Suprapubic skin (tissue), 4 donors: ENCODE data around the gene GRIN1. TPM values are rescaled to one million over a fixed set of nuclear protein-coding genes. Genes with fewer than 3 reads are reported as not detected.

Experiments used
- DNase-seq, 2 donors: peaks; one replicate each; pipeline ENCODE4 v3.0.0-alpha.2; 2019; ENCODE audit warnings: low spot score in 2 of 2
- H3K27ac ChIP-seq: fragments of 200-600 bp; sonication (generic); one replicate; pipeline ENCODE4 v1.5.1; 2019
- H3K27me3 ChIP-seq: fragments of 200-600 bp; sonication (generic); one replicate; pipeline ENCODE4 v1.5.1; 2019
- H3K36me3 ChIP-seq: fragments of 200-600 bp; sonication (generic); one replicate; pipeline ENCODE4 v1.5.1; 2019
- H3K4me1 ChIP-seq: fragments of 200-600 bp; sonication (generic); one replicate; pipeline ENCODE4 v1.5.1; 2019
- H3K4me3 ChIP-seq: fragments of 200-600 bp; sonication (generic); one replicate; pipeline ENCODE4 v1.5.1; 2019; ENCODE audit warnings: mild to moderate bottlenecking
- H3K9me3 ChIP-seq: fragments of 200-600 bp; sonication (generic); one replicate; pipeline ENCODE4 v1.5.1; 2019
- EP300 ChIP-seq: sonication (generic); formaldehyde crosslinking; IDR thresholded peaks from one replicate; pipeline ENCODE4 v1.6.1; 2017; ENCODE audit warnings: antibody characterized with exemption
- POLR2A ChIP-seq, 2 donors: fragments of 450-650 bp; IDR thresholded peaks; one replicate each; pipeline ENCODE4 v1.6.1; 2017; ENCODE audit warnings: antibody characterized with exemption in 2 of 2, mild to moderate bottlenecking in 2 of 2, moderate library complexity in 2 of 2
- POLR2AphosphoS5 ChIP-seq, 3 donors: sonication (generic); formaldehyde crosslinking; IDR thresholded peaks; one replicate each; pipeline ENCODE4 v1.6.1; 2017; ENCODE audit warnings: antibody characterized with exemption in 3 of 3
- WGBS: methylation state at CpG from one replicate; pipeline ENCODE4 v1.1.5; 2018; 5-methylcytosine and 5-hydroxymethylcytosine counted together
- total RNA-seq, 4 donors: library from RNA; depleted of rRNA; stranded (reverse); fragments of >200 nt; gene quantifications; one replicate each; pipeline ENCODE4 v1.1.0, GENCODE V29; 2016
- TF ChIP-seq, protein P1 (sequence below), 2 donors: fragments of 200-600 bp in 1 of 2; fragments of 450-650 bp in 1 of 2; sonication (generic) in 1 of 2; IDR thresholded peaks; one replicate each; pipeline ENCODE4 v1.5.1; 2016 to 2019; ENCODE audit warnings: antibody characterized with exemption in 2 of 2, mild to moderate bottlenecking in 1 of 2, moderate library complexity in 1 of 2

GRIN1 gene
- total RNA-seq, 4 donors from 2014 or later, result 0.16 to 0.25 (median 0.16) TPM; not detected in 1

DNA sequence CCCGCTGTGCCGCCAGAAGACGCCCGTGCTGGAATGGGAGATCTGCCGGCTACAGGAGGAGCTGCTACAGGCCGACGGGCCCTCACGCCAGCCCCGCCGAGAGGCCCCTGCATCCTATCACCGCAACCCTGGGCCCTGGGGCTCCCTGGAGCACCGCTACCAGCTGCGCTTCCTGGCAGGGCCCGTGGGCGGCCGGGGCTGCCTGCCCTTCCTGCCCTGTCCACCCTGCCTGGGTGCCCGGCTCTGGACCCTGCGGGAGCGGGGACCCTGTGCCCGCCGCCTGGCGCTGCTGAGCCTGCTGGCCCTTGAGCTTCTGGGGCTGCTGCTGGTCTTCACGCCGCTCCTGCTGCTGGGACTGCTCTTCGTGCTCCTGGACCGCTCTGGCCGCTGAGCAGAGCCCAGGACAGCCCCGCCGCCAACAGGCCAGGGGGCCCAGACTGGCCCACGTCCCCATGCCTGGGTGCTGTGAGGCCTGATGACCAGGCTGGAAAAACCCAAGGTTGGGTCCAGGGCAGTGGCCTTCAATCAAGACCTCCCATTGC lies 79.3 kb downstream of the GRIN1 start:
- H3K9me3 ChIP-seq, result no peaks in the 10 kb centered on the region
- no peaks in the 10 kb centered on the region for H3K27me3 ChIP-seq
- no peak for TF ChIP-seq EP300
- TF ChIP-seq, protein P1, sequence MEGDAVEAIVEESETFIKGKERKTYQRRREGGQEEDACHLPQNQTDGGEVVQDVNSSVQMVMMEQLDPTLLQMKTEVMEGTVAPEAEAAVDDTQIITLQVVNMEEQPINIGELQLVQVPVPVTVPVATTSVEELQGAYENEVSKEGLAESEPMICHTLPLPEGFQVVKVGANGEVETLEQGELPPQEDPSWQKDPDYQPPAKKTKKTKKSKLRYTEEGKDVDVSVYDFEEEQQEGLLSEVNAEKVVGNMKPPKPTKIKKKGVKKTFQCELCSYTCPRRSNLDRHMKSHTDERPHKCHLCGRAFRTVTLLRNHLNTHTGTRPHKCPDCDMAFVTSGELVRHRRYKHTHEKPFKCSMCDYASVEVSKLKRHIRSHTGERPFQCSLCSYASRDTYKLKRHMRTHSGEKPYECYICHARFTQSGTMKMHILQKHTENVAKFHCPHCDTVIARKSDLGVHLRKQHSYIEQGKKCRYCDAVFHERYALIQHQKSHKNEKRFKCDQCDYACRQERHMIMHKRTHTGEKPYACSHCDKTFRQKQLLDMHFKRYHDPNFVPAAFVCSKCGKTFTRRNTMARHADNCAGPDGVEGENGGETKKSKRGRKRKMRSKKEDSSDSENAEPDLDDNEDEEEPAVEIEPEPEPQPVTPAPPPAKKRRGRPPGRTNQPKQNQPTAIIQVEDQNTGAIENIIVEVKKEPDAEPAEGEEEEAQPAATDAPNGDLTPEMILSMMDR (IDR thresholded peaks at IDR 0.05), result no peak
- no peak for TF ChIP-seq POLR2A (IDR thresholded peaks at IDR 0.05)
- TF ChIP-seq POLR2AphosphoS5 (IDR thresholded peaks at IDR 0.05), result no peak
- DNase-seq, result no peak
- H3K4me3 ChIP-seq, result peak overlapping the region; percentile 40
- WGBS, result 81% methylated on average over 17 of the region's 30 CpGs
- H3K4me1 ChIP-seq, result peaks cover 42% of the 10 kb centered on the region
- H3K36me3 ChIP-seq, result peaks cover 10% of the 10 kb centered on the region
- peak overlapping the region; percentile 80 for H3K27ac ChIP-seq

Other genes with a start within 250 kb of the GRIN1 start
- gene FBXW5, start 194.4 kb upstream of the GRIN1 start, total RNA-seq, result 100 to 1,000 TPM; 101 to 166 (median 142) TPM
- 1 to 10 TPM in 1 of 4 donors, not detected in 3; 2.7 TPM for gene C8G, start 193.9 kb upstream of the GRIN1 start, total RNA-seq
- gene LCN12, start 186.9 kb upstream of the GRIN1 start, total RNA-seq, result 1 to 10 TPM in 1 of 4 donors, not detected in 3; 3.7 TPM
- gene PTGDS, start 161.7 kb upstream of the GRIN1 start, total RNA-seq, result 10 to 100 TPM in 3 of 4 donors, 1 to 10 TPM in 1; 4.3 to 31.7 (median 25.7) TPM
- gene LCNL1, start 156.2 kb upstream of the GRIN1 start, total RNA-seq, result under 1 TPM in 2 of 4 donors, not detected in 2; 0.18 to 0.40 TPM
- 10 to 100 TPM; 43.2 to 68.6 (median 61.5) TPM for gene PAXX, start 146.7 kb upstream of the GRIN1 start, total RNA-seq
- gene CLIC3, start 142.6 kb upstream of the GRIN1 start, total RNA-seq, result 100 to 1,000 TPM in 3 of 4 donors, 10 to 100 TPM in 1; 20.6 to 159 (median 130) TPM
- 10 to 100 TPM; 10.4 to 44.7 (median 33.4) TPM for gene ABCA2, start 110.9 kb upstream of the GRIN1 start, total RNA-seq
- gene FUT7, start 107.1 kb upstream of the GRIN1 start, total RNA-seq, result under 1 TPM in 1 of 4 donors, not detected in 3; 0.72 TPM
- 10 to 100 TPM; 22.2 to 64.0 (median 47.3) TPM for gene NPDC1, start 93.0 kb upstream of the GRIN1 start, total RNA-seq
- 10 to 100 TPM; 13.3 to 20.8 (median 16.7) TPM for gene ENTPD2, start 85.1 kb upstream of the GRIN1 start, total RNA-seq
- gene SAPCD2, start 68.6 kb upstream of the GRIN1 start, total RNA-seq, result 10 to 100 TPM in 3 of 4 donors, 1 to 10 TPM in 1; 8.2 to 13.6 (median 13.3) TPM
- 10 to 100 TPM in 1 of 4 donors, 1 to 10 TPM in 3; 5.0 to 10.1 (median 6.8) TPM for gene UAP1L1, start 61.6 kb upstream of the GRIN1 start, total RNA-seq
- 10 to 100 TPM; 52.1 to 99.2 (median 63.1) TPM for gene MAN1B1, start 52.2 kb upstream of the GRIN1 start, total RNA-seq
- gene DPP7, start 24.4 kb upstream of the GRIN1 start, total RNA-seq, result 100 to 1,000 TPM in 2 of 4 donors, 10 to 100 TPM in 2; 71.4 to 139 (median 96.5) TPM
- 10 to 100 TPM in 1 of 4 donors, 1 to 10 TPM in 3; 5.4 to 37.2 (median 7.9) TPM for gene LRRC26, start 30.9 kb downstream of the GRIN1 start, total RNA-seq
- gene TMEM210, start 32.9 kb downstream of the GRIN1 start, total RNA-seq, result not detected
- gene ANAPC2, start 49.4 kb downstream of the GRIN1 start, total RNA-seq, result 10 to 100 TPM; 24.8 to 99.8 (median 54.9) TPM
- gene SSNA1, start 49.5 kb downstream of the GRIN1 start, total RNA-seq, result 10 to 100 TPM; 45.9 to 72.0 (median 71.1) TPM
- 10 to 100 TPM; 12.6 to 23.6 (median 18.7) TPM for gene TPRN, start 61.6 kb downstream of the GRIN1 start, total RNA-seq
- 10 to 100 TPM; 25.0 to 52.4 (median 40.8) TPM for gene TMEM203, start 66.5 kb downstream of the GRIN1 start, total RNA-seq
- gene NDOR1, start 66.5 kb downstream of the GRIN1 start, total RNA-seq, result 10 to 100 TPM; 13.4 to 21.0 (median 20.6) TPM
- gene RNF208, start 83.1 kb downstream of the GRIN1 start, total RNA-seq, result 1 to 10 TPM; 2.8 to 7.5 (median 5.2) TPM
- gene CYSRT1, start 86.0 kb downstream of the GRIN1 start, total RNA-seq, result 10 to 100 TPM; 22.8 to 65.7 (median 44.2) TPM
- 1 to 10 TPM in 3 of 4 donors, under 1 TPM in 1; 0.34 to 2.0 (median 1.1) TPM for gene RNF224, start 88.3 kb downstream of the GRIN1 start, total RNA-seq
- gene SLC34A3, start 91.7 kb downstream of the GRIN1 start, total RNA-seq, result under 1 TPM in 1 of 4 donors, not detected in 3; 0.34 TPM
- gene TUBB4B, start 102.1 kb downstream of the GRIN1 start, total RNA-seq, result 100 to 1,000 TPM; 225 to 708 (median 639) TPM
- 1 to 10 TPM in 1 of 4 donors, not detected in 3; 1.2 TPM for gene STPG3, start 112.1 kb downstream of the GRIN1 start, total RNA-seq
- 10 to 100 TPM; 45.0 to 54.2 (median 50.9) TPM for gene NELFB, start 116.2 kb downstream of the GRIN1 start, total RNA-seq
- gene TOR4A, start 138.6 kb downstream of the GRIN1 start, total RNA-seq, result 1 to 10 TPM; 3.5 to 9.2 (median 4.4) TPM
- gene NRARP, start 163.1 kb downstream of the GRIN1 start, total RNA-seq, result 10 to 100 TPM; 25.3 to 69.0 (median 65.5) TPM